H1 (cell line): ENCODE data around the gene UGT1A6. TPM values are rescaled to one million over a fixed set of nuclear protein-coding genes. Genes with fewer than 3 reads are reported as not detected.

Experiments used
- CTCF ChIA-PET: fragments of 300-600 bp; sonication (Branson Sonifier 250); formaldehyde crosslinking; loops from one replicate; lab custom pipeline; 2021; ENCODE audit not compliant: partially characterized antibody; lab: Charles Lee
- POLR2A ChIA-PET: fragments of 300-600 bp; sonication (Branson Sonifier 250); formaldehyde crosslinking; loops from one replicate; lab custom pipeline; 2021; ENCODE audit warnings: inconsistent platforms; ENCODE audit not compliant: partially characterized antibody; lab: Charles Lee
- DNase-seq, 2 experiments: peaks; one replicate each; pipeline versions ENCODE4 v3.0.0 to v3.0.0-alpha.2; 2010 to 2022; ENCODE audit warnings: low spot score in 2 of 2, low read depth in 1 of 2, mixed read lengths in 1 of 2
- FAIRE-seq: peaks from 2 replicates; lab custom pipeline; 2011; peaks lifted over from hg19 to GRCh38; lab: Jason Lieb, UNC
- H2AFZ ChIP-seq: 2 replicates; pipeline ENCODE4 v1.8.1; 2012; ENCODE audit warnings: low read length, inconsistent platforms
- H2AK5ac ChIP-seq: 2 replicates; pipeline ENCODE4 v1.6.1; 2013; ENCODE audit warnings: low read depth, low read length
- H2BK120ac ChIP-seq: replicated peaks from 2 replicates; pipeline ENCODE3; 2013; ENCODE audit warnings: low read depth, low read length, inconsistent platforms
- H2BK12ac ChIP-seq: 2 replicates; pipeline ENCODE4 v1.6.1; 2013; ENCODE audit warnings: low read depth, low read length
- H2BK15ac ChIP-seq: 2 replicates; pipeline ENCODE4 v1.6.1; 2013; ENCODE audit warnings: low read length
- H2BK20ac ChIP-seq: 2 replicates; pipeline ENCODE4 v1.6.1; 2013; ENCODE audit warnings: low read length
- H2BK5ac ChIP-seq: 2 replicates; pipeline ENCODE4 v1.6.1; 2013; ENCODE audit warnings: low read depth, low read length
- H3K14ac ChIP-seq: 2 replicates; pipeline ENCODE4 v1.6.1; 2013; ENCODE audit warnings: inconsistent platforms; ENCODE audit not compliant: insufficient read length
- H3K18ac ChIP-seq: 2 replicates; pipeline ENCODE4 v1.6.1; 2013; ENCODE audit warnings: low read length; ENCODE audit errors: extremely low read depth
- H3K23ac ChIP-seq: 2 replicates; pipeline ENCODE4 v1.6.1; 2013; ENCODE audit warnings: inconsistent platforms; ENCODE audit not compliant: insufficient read length
- H3K23me2 ChIP-seq: 2 replicates; pipeline ENCODE4 v1.6.1; 2013; ENCODE audit warnings: low read depth, low read length
- H3K27ac ChIP-seq: 2 replicates; pipeline ENCODE4 v1.6.1; 2011; ENCODE audit warnings: low read depth, low read length, inconsistent platforms
- H3K27me3 ChIP-seq, 4 experiments: replicated peaks in 1 of 4; 1 replicate in 1 of 4; 2 replicates in 3 of 4; pipeline versions ENCODE4 v1.6.1 to v1.8.1; 2011 to 2013; ENCODE audit warnings: low read length in 3 of 4, mild to moderate bottlenecking in 3 of 4, inconsistent platforms in 2 of 4, mixed read lengths in 2 of 4, moderate library complexity in 1 of 4; ENCODE audit not compliant: control insufficient read depth in 3 of 4, insufficient read depth in 3 of 4; ENCODE audit errors: extremely low read depth in 1 of 4
- H3K36me3 ChIP-seq, 4 experiments: 2 replicates each; pipeline versions ENCODE4 v1.6.1 to v1.8.1; 2011 to 2013; ENCODE audit warnings: mild to moderate bottlenecking in 4 of 4, low read length in 3 of 4, moderate library complexity in 2 of 4, control low read depth in 1 of 4, inconsistent platforms in 1 of 4; ENCODE audit not compliant: insufficient read depth in 4 of 4, control insufficient read depth in 2 of 4
- H3K4ac ChIP-seq: replicated peaks from 2 replicates; pipeline ENCODE3; 2013; ENCODE audit warnings: low read length, low read depth, mixed read lengths, inconsistent platforms; ENCODE audit not compliant: insufficient read length
- H3K4me1 ChIP-seq, 4 experiments: replicated peaks in 1 of 4; 1 replicate in 1 of 4; 2 replicates in 3 of 4; pipeline versions ENCODE4 v1.6.1 to v1.8.1; 2011 to 2013; ENCODE audit warnings: low read length in 3 of 4, inconsistent platforms in 2 of 4, mixed read lengths in 1 of 4; ENCODE audit not compliant: insufficient read depth in 4 of 4, control insufficient read depth in 3 of 4
- H3K4me2 ChIP-seq, 2 experiments: 2 replicates each; pipeline versions ENCODE4 v1.6.1 to v1.8.1; 2011 to 2013; ENCODE audit warnings: low read depth in 2 of 2, low read length in 2 of 2, control low read depth in 1 of 2, inconsistent platforms in 1 of 2, mild to moderate bottlenecking in 1 of 2; ENCODE audit not compliant: insufficient read depth in 1 of 2
- H3K4me3 ChIP-seq, 4 experiments: fragments of 200-600, 300-600 bp in 1 of 4; sonication (generic), shearing (Covaris generic), sonication (Bioruptor Twin) in 1 of 4; 2 replicates each; pipeline versions ENCODE4 v1.5.1 to v1.8.1; 2011 to 2016; ENCODE audit warnings: low read length in 4 of 4, low read depth in 3 of 4, control low read depth in 2 of 4, inconsistent platforms in 2 of 4, mild to moderate bottlenecking in 2 of 4, mixed read lengths in 1 of 4, moderate library complexity in 1 of 4; ENCODE audit not compliant: insufficient read depth in 2 of 4; ENCODE audit errors: extremely low read depth in 1 of 4
- H3K56ac ChIP-seq: replicated peaks from 2 replicates; pipeline ENCODE3; 2013; ENCODE audit warnings: low read depth, mild to moderate bottlenecking, mixed read lengths, low read length, inconsistent platforms; ENCODE audit not compliant: insufficient read length
- H3K79me1 ChIP-seq: 2 replicates; pipeline ENCODE4 v1.6.1; 2013; ENCODE audit warnings: low read depth, low read length, control low read depth
- H3K79me2 ChIP-seq, 2 experiments: 2 replicates each; pipeline versions ENCODE4 v1.6.1 to v1.8.1; 2012 to 2013; ENCODE audit warnings: low read length in 2 of 2, mild to moderate bottlenecking in 2 of 2, inconsistent platforms in 1 of 2; ENCODE audit not compliant: insufficient read depth in 2 of 2, control insufficient read depth in 1 of 2
- H3K9ac ChIP-seq, 4 experiments: replicated peaks in 1 of 4; 1 replicate in 1 of 4; 2 replicates in 3 of 4; pipeline versions ENCODE4 v1.6.1 to v1.8.1; 2011 to 2013; ENCODE audit warnings: low read depth in 3 of 4, low read length in 3 of 4, control low read depth in 2 of 4, mild to moderate bottlenecking in 2 of 4, moderate library complexity in 2 of 4, inconsistent platforms in 1 of 4; ENCODE audit errors: extremely low read depth in 1 of 4
- H3K9me3 ChIP-seq, 2 experiments: 2 replicates each; pipeline versions ENCODE4 v1.6.1 to v1.8.1; 2012 to 2013; ENCODE audit warnings: mild to moderate bottlenecking in 2 of 2, moderate library complexity in 2 of 2, control low read depth in 1 of 2, inconsistent platforms in 1 of 2, low read depth in 1 of 2, low read length in 1 of 2, mixed read lengths in 1 of 2; ENCODE audit not compliant: insufficient read depth in 2 of 2
- H4K20me1 ChIP-seq, 2 experiments: replicated peaks in 1 of 2; 2 replicates each; pipeline versions ENCODE3 to v1.8.1; 2011 to 2013; ENCODE audit warnings: inconsistent platforms in 2 of 2, low read length in 2 of 2, mild to moderate bottlenecking in 1 of 2; ENCODE audit not compliant: insufficient read depth in 2 of 2, control insufficient read depth in 1 of 2
- H4K5ac ChIP-seq: 2 replicates; pipeline ENCODE4 v1.6.1; 2013; ENCODE audit warnings: low read length, low read depth, mixed read lengths, inconsistent platforms; ENCODE audit not compliant: insufficient read length
- H4K8ac ChIP-seq: 2 replicates; pipeline ENCODE4 v1.8.0; 2013; ENCODE audit warnings: mild to moderate bottlenecking, moderate library complexity, low read length, inconsistent platforms; ENCODE audit not compliant: insufficient read depth; ENCODE audit errors: extremely low read depth
- H4K91ac ChIP-seq: replicated peaks from 2 replicates; pipeline ENCODE3; 2013; ENCODE audit warnings: low read length, mixed read lengths, inconsistent platforms; ENCODE audit not compliant: insufficient read length
- ASH2L ChIP-seq: fragments of 200-600, 300-600 bp; sonication (generic); IDR thresholded peaks from one replicate; pipeline ENCODE4 v1.7.1; 2017; ENCODE audit warnings: low read length
- POLR2A ChIP-seq, 2 experiments: IDR thresholded peaks; 1 replicate in 1 of 2; 2 replicates in 1 of 2; pipeline ENCODE4 v1.6.1; 2011; ENCODE audit warnings: low read depth in 2 of 2, low read length in 2 of 2, mild to moderate bottlenecking in 2 of 2; ENCODE audit errors: control extremely low read depth in 1 of 2
- RBBP5 ChIP-seq: IDR thresholded peaks from 2 replicates; pipeline ENCODE4 v1.7.1; 2012; ENCODE audit warnings: low read depth, mild to moderate bottlenecking, inconsistent platforms, low read length, moderate library complexity, borderline replicate concordance
- SIN3A ChIP-seq, 2 experiments: IDR thresholded peaks in 1 of 2; conservative IDR thresholded peaks in 1 of 2; 2 replicates each; pipeline ENCODE4 v1.6.1; 2011 to 2012; ENCODE audit warnings: low read length in 2 of 2, improper control_type of control experiment in 1 of 2, low read depth in 1 of 2, mild to moderate bottlenecking in 1 of 2
- SIRT6 ChIP-seq: IDR thresholded peaks from one replicate; pipeline ENCODE4 v1.7.1; 2012; ENCODE audit warnings: low read length, inconsistent platforms
- SIX5 ChIP-seq: IDR thresholded peaks from 2 replicates; pipeline ENCODE4 v1.6.1; 2011; ENCODE audit warnings: mild to moderate bottlenecking, low read depth, low read length
- TBP ChIP-seq: IDR thresholded peaks from 2 replicates; pipeline ENCODE4 v1.6.1; 2011; ENCODE audit warnings: low read depth, low read length, improper control_type of control experiment
- WGBS, 2 experiments: shearing (Covaris generic) in 1 of 2; methylation state at CpG; one replicate each; pipeline versions ENCODE4 v1.1.6 to v1.1.7; 2013 to 2015; ENCODE audit warnings: low lambda C conversion rate in 2 of 2, mixed read lengths in 2 of 2, inconsistent platforms in 1 of 2, low coverage in 1 of 2, missing lambda C conversion rate in 1 of 2; ENCODE audit not compliant: insufficient replicate concordance in 2 of 2, insufficient coverage in 1 of 2, insufficient read length in 1 of 2; ENCODE audit errors: extremely low coverage in 1 of 2, missing lambda C conversion rate in 1 of 2; 5-methylcytosine and 5-hydroxymethylcytosine counted together
- polyA plus RNA-seq, 7 experiments: library from polyadenylated mRNA; depleted of rRNA in 3 of 7; stranded (reverse) in 5 of 7; unstranded in 2 of 7; fragments of >200 nt in 5 of 7; fragments of 200-250 nt in 2 of 7; gene quantifications; 1 replicate in 5 of 7; 2 replicates in 1 of 7; 4 replicates in 1 of 7; pipeline versions ENCODE4 v1.2.1 to v1.2.3, GENCODE V29; 2011 to 2013; ENCODE audit warnings: missing spikeins in 2 of 7, mixed read lengths in 2 of 7
- total RNA-seq: library from RNA; stranded (reverse); fragmentation: NEBNext Ultra II Directional; extraction: Animal tissue kit (Norgen Biotek cat#: 25700); gene quantifications from 2 replicates; pipeline ENCODE4 v1.2.1, GENCODE V29; 2021

The UGT1A6 gene
- total and polyA plus RNA-seq, 2 of the 8 experiments (the other 6 are each of a cell fraction or from before 2014, with no cell fraction given) = not detected

GRCh38 chr2:233707940-233708644 is 15.4 kb downstream of the UGT1A6 start:
- H4K5ac ChIP-seq = no peak overlapping the region
- ChIA-PET CTCF (interaction anchor here (0.6 kb wide), 1 partner anchor 11 kb away, joined by 5 read pairs; no protein-coding TSS in a partner anchor), POLR2A (interaction anchor here (0.7 kb wide), 1 partner anchor 780 kb away, joined by 3 read pairs; no protein-coding TSS in a partner anchor)
- no peak overlapping the region for H3K4me3 ChIP-seq
- H4K20me1 ChIP-seq = no peaks in the 10 kb centered on the region
- no peak overlapping the region for H2AFZ ChIP-seq
- H2BK20ac ChIP-seq = no peak overlapping the region
- TF ChIP-seq SIN3A (conservative IDR thresholded peaks at IDR 0.05 in 1 of 2, IDR thresholded peaks at IDR 0.05 in 1 of 2; ENCODE audit: low read depth in 1 of 2, low read length in 2 of 2) (no peak), SIRT6 (no peak), SIX5 (no peak), ASH2L (no peak), RBBP5 (no peak), TBP (no peak), POLR2A (IDR thresholded peaks at IDR 0.05; ENCODE audit: control extremely low read depth in 1 of 2, low read depth in 2 of 2, low read length in 2 of 2) (no peak)
- H3K18ac ChIP-seq = no peak overlapping the region
- H2BK15ac ChIP-seq = no peak overlapping the region
- FAIRE-seq (no peak), DNase-seq (no peak)
- no peaks in the 10 kb centered on the region for H3K79me1 ChIP-seq
- no peaks in the 10 kb centered on the region for H3K36me3 ChIP-seq
- H3K23ac ChIP-seq = no peak overlapping the region
- no peaks in the 10 kb centered on the region for H3K79me2 ChIP-seq
- H4K8ac ChIP-seq = no peak overlapping the region
- H2BK12ac ChIP-seq = no peak overlapping the region
- 93% methylated on average over 10 of the region's 10 CpGs; no CpG with 5 or more reads in 1 of the 2 experiments for WGBS, 2 experiments
- H2AK5ac ChIP-seq = no peak overlapping the region
- no peak overlapping the region for H4K91ac ChIP-seq
- peaks cover 0 to 1% (median 0%) of the 10 kb centered on the region in 4 experiments; a peak in 1 of 7 replicates for H3K27me3 ChIP-seq
- H2BK120ac ChIP-seq = no peak overlapping the region
- H3K9me3 ChIP-seq = no peaks in the 10 kb centered on the region
- H3K4me2 ChIP-seq = no peak overlapping the region
- H3K4ac ChIP-seq = no peak overlapping the region
- H2BK5ac ChIP-seq = no peak overlapping the region
- no peak overlapping the region for H3K56ac ChIP-seq
- no peak overlapping the region for H3K14ac ChIP-seq
- no peaks in the 10 kb centered on the region for H3K23me2 ChIP-seq
- H3K9ac ChIP-seq = no peak overlapping the region
- no peak overlapping the region for H3K27ac ChIP-seq
- H3K4me1 ChIP-seq = no peaks in the 10 kb centered on the region
